HepG2 (cell line): ENCODE measurements around the gene LCAT. TPM values are rescaled to one million over a fixed set of nuclear protein-coding genes. Genes with fewer than 3 reads are reported as not detected.

Source experiments
- AHR ChIP-seq: IDR thresholded peaks from 2 replicates; pipeline ENCODE4 v1.6.1; 2018; ENCODE audit warnings: missing genetic modification reagents, missing compliant biosample characterization
- BORCS8-MEF2B ChIP-seq: sonication (generic); formaldehyde crosslinking; IDR thresholded peaks from 2 replicates; pipeline ENCODE4 v1.8.0; 2022; ENCODE audit warnings: mild to moderate bottlenecking, missing genetic modification reagents
- CC2D1A ChIP-seq: sonication (generic); formaldehyde crosslinking; IDR thresholded peaks from 2 replicates; pipeline ENCODE4 v1.8.1; 2023; ENCODE audit warnings: mild to moderate bottlenecking, missing genetic modification reagents
- CHD4 ChIP-seq: fragments of 200-600 bp; sonication (generic); IDR thresholded peaks from 2 replicates; pipeline ENCODE4 v1.7.0; 2017; ENCODE audit warnings: mild to moderate bottlenecking, low read length, borderline replicate concordance
- ELF3 ChIP-seq: IDR thresholded peaks from 2 replicates; pipeline ENCODE4 v1.6.1; 2016; ENCODE audit warnings: missing genetic modification reagents, missing compliant biosample characterization
- ELF4 ChIP-seq: sonication (generic); formaldehyde crosslinking; IDR thresholded peaks from 2 replicates; pipeline ENCODE4 v1.5.0; 2020; ENCODE audit warnings: missing genetic modification reagents, mild to moderate bottlenecking, moderate library complexity, borderline replicate concordance
- KDM2A ChIP-seq: sonication (generic); formaldehyde crosslinking; IDR thresholded peaks from 2 replicates; pipeline ENCODE4 v1.4.0; 2020; ENCODE audit warnings: low read depth, missing genetic modification reagents, borderline replicate concordance
- POGZ ChIP-seq: sonication (generic); formaldehyde crosslinking; IDR thresholded peaks from 2 replicates; pipeline ENCODE4 v1.4.0; 2020; ENCODE audit warnings: mild to moderate bottlenecking, missing genetic modification reagents
- PRDM10 ChIP-seq: sonication (generic); formaldehyde crosslinking; IDR thresholded peaks from 2 replicates; pipeline ENCODE4 v1.4.0; 2020; ENCODE audit warnings: low read depth, missing genetic modification reagents
- RAD21 ChIP-seq: fragments of 450-650 bp; formaldehyde crosslinking; IDR thresholded peaks from 2 replicates; pipeline ENCODE4 v1.5.0; 2020; ENCODE audit warnings: mild to moderate bottlenecking
- SIN3A ChIP-seq: IDR thresholded peaks from 2 replicates; pipeline ENCODE4 v1.6.1; 2011; ENCODE audit warnings: low read depth, mild to moderate bottlenecking, control low read depth, low read length, borderline replicate concordance
- TGIF2 ChIP-seq: IDR thresholded peaks from 2 replicates; pipeline ENCODE4 v1.6.1; 2016; ENCODE audit warnings: control low read depth, missing compliant biosample characterization
- U2AF2 ChIP-seq: fragments of 200-400 bp; formaldehyde crosslinking; IDR thresholded peaks from 2 replicates; pipeline ENCODE4 v1.6.1; 2017; ENCODE audit warnings: low read depth, mild to moderate bottlenecking, low read length
- XRCC5 ChIP-seq: fragments of 200-400 bp; formaldehyde crosslinking; optimal IDR thresholded peaks from 2 replicates; pipeline ENCODE3; 2017; ENCODE audit warnings: mild to moderate bottlenecking, low read length
- ZFX ChIP-seq: sonication (generic); formaldehyde crosslinking; IDR thresholded peaks from 2 replicates; pipeline ENCODE4 v1.4.0; 2020; ENCODE audit warnings: mild to moderate bottlenecking, low read depth, missing genetic modification reagents, moderate library complexity
- ZNF3 ChIP-seq: IDR thresholded peaks from 2 replicates; pipeline ENCODE4 v1.7.0; 2017; ENCODE audit warnings: inconsistent platforms
- ZNF512B ChIP-seq: sonication (generic); formaldehyde crosslinking; IDR thresholded peaks from 2 replicates; pipeline ENCODE4 v1.5.1; 2020; ENCODE audit warnings: missing genetic modification reagents, mild to moderate bottlenecking, borderline replicate concordance
- ZNF547 ChIP-seq: sonication (generic); formaldehyde crosslinking; IDR thresholded peaks from 2 replicates; pipeline ENCODE4 v1.5.1; 2020; ENCODE audit warnings: mild to moderate bottlenecking, missing genetic modification reagents
- polyA plus RNA-seq, 8 experiments: library from polyadenylated mRNA; depleted of rRNA in 3 of 8; stranded (reverse) in 7 of 8; unstranded in 1 of 8; fragments of >200 nt; fragmentation: Illumina TruSeq in 4 of 8; extraction: Trizol in 4 of 8; gene quantifications; 2 replicates each; pipeline versions ENCODE4 v1.2.1 to v1.2.3, GENCODE V29; 2011 to 2016; ENCODE audit warnings: low read depth in 4 of 8, missing spikeins in 1 of 8, mixed read lengths in 1 of 8; ENCODE audit not compliant: insufficient read depth in 1 of 8
- total RNA-seq, 5 experiments: library from RNA; depleted of rRNA; stranded (reverse); fragments of >200 nt; fragmentation: Illumina TruSeq; extraction: Trizol; gene quantifications; 2 replicates each; pipeline ENCODE4 v1.2.3, GENCODE V29; 2016; ENCODE audit warnings: low read depth in 1 of 5

The LCAT gene
- total and polyA plus RNA-seq, 2 of the 13 experiments (the other 11 are each of a cell fraction or from before 2014, with no cell fraction given), result 36.1 to 38.9 TPM

- TF ChIP-seq SIN3A, result peak; percentile 44; the same call in 1 of the 2 replicates
- peak; percentile 80 for TF ChIP-seq AHR
- TF ChIP-seq XRCC5, result peak; percentile 87
- peak; percentile 67 for TF ChIP-seq RAD21
- TF ChIP-seq ZNF512B (CRISPR knock-in tag), result no peak
- 0 out of 2 replicates have a peak, but pooled peaks have one; percentile 55 for TF ChIP-seq ELF4 (CRISPR knock-in tag)
- TF ChIP-seq ZNF3, result no peak
- TF ChIP-seq ELF3 (CRISPR knock-in tag), result peak; percentile 66
- peak; percentile 51; the same call in 1 of the 2 replicates for TF ChIP-seq ZNF547 (CRISPR knock-in tag)
- peak; percentile 89 for TF ChIP-seq KDM2A (CRISPR knock-in tag)
- peak; percentile 60; the same call in 1 of the 2 replicates for TF ChIP-seq TGIF2
- peak; percentile 81; the same call in 1 of the 2 replicates for TF ChIP-seq ZFX
- 0 out of 2 replicates have a peak, but pooled peaks have one; percentile 58 for TF ChIP-seq CHD4
- 0 out of 2 replicates have a peak, but pooled peaks have one; percentile 53 for TF ChIP-seq BORCS8-MEF2B
- TF ChIP-seq POGZ (CRISPR knock-in tag), result peak; percentile 40
- TF ChIP-seq PRDM10 (CRISPR knock-in tag), result peak; percentile 76
- TF ChIP-seq CC2D1A (CRISPR knock-in tag), result no peak
- TF ChIP-seq U2AF2, result 0 out of 2 replicates have a peak, but pooled peaks have one; percentile 23
Observed at GRCh38 chr16:67943619-67944504, at the start of gene LCAT (continued).
